ENCODE results near the gene DDX47. TPM values are rescaled to one million over a fixed set of nuclear protein-coding genes. Genes with fewer than 3 reads are reported as not detected.

The DDX47 gene
- total and polyA plus RNA-seq, 9 of the 15 experiments (the other 6 are each of a cell fraction or from before 2014, with no cell fraction given), result 39.4 to 186 (median 64.4) TPM

DNA sequence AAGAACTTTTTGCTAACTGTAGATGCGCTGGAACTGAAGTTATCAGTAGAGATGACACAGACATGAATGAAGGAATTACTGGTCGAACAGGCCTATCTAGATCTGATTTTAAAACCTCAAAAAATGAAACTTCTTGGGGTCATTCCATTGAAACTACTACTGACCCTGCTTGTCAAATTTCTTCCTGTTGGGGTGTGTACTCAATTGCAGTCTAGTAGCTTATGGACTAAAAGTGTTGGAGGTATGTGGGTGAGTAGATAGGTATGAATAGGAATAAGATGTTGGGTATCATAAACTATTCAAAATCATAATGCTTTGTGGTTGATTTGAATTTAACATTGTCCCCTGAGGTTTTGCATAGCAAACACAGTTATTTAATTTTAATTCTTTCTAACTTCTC lies 18.5 kb upstream of the DDX47 start:
- BruUV-seq (replicated peaks), result no TSS peak

More for the DNA sequence above, 18.5 kb upstream of the DDX47 start:
- TF ChIP-seq RBBP5 (IDR thresholded peaks at IDR 0.05; ENCODE audit: borderline replicate concordance, insufficient read depth, low read length, poor library complexity, severe bottlenecking) (no peak), NR2C2 (CRISPR knock-in tag; IDR thresholded peaks at IDR 0.05) (no peak), NR2C2 (tag; IDR thresholded peaks at IDR 0.05) (no peak), SMC3 (conservative IDR thresholded peaks at IDR 0.05; ENCODE audit: insufficient read depth, low read depth, low read length) (no peak), BCL6 (CRISPR knock-in tag; IDR thresholded peaks at IDR 0.05) (no peak), MEIS2 (IDR thresholded peaks at IDR 0.05; ENCODE audit: partially characterized antibody) (no peak), ZNF696 (CRISPR knock-in tag; conservative IDR thresholded peaks at IDR 0.05) (no peak), CREB5 (CRISPR knock-in tag; IDR thresholded peaks at IDR 0.05) (no peak), MEF2A (IDR thresholded peaks at IDR 0.05; ENCODE audit: control insufficient read depth, low read depth, low read length) (no peak), PHF20 (IDR thresholded peaks at IDR 0.05; ENCODE audit: partially characterized antibody) (no peak), TAF1 (IDR thresholded peaks at IDR 0.05; ENCODE audit: control insufficient read depth, extremely low read depth, insufficient read depth, low read length, severe bottlenecking) (no peak), NEUROD1 (IDR thresholded peaks at IDR 0.05; ENCODE audit: borderline replicate concordance, low read depth, low read length, partially characterized antibody) (no peak), ZBTB34 (CRISPR knock-in tag; IDR thresholded peaks at IDR 0.05) (no peak), GTF2E2 (tag; IDR thresholded peaks at IDR 0.05) (no peak)
- TF ChIP-seq, protein P1, sequence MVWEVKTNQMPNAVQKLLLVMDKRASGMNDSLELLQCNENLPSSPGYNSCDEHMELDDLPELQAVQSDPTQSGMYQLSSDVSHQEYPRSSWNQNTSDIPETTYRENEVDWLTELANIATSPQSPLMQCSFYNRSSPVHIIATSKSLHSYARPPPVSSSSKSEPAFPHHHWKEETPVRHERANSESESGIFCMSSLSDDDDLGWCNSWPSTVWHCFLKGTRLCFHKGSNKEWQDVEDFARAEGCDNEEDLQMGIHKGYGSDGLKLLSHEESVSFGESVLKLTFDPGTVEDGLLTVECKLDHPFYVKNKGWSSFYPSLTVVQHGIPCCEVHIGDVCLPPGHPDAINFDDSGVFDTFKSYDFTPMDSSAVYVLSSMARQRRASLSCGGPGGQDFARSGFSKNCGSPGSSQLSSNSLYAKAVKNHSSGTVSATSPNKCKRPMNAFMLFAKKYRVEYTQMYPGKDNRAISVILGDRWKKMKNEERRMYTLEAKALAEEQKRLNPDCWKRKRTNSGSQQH (CRISPR knock-in tag; IDR thresholded peaks at IDR 0.05), result no peak
- TF ChIP-seq, protein P2, sequence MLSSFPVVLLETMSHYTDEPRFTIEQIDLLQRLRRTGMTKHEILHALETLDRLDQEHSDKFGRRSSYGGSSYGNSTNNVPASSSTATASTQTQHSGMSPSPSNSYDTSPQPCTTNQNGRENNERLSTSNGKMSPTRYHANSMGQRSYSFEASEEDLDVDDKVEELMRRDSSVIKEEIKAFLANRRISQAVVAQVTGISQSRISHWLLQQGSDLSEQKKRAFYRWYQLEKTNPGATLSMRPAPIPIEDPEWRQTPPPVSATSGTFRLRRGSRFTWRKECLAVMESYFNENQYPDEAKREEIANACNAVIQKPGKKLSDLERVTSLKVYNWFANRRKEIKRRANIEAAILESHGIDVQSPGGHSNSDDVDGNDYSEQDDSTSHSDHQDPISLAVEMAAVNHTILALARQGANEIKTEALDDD (IDR thresholded peaks at IDR 0.05), result no peak
- H3K79me2 ChIP-seq (ENCODE audit: control insufficient read depth, insufficient read depth, low read length), result no peaks in the 10 kb centered on the region
- H3K4me3 ChIP-seq, result no peak overlapping the region
- no peak overlapping the region for H3K9ac ChIP-seq (ENCODE audit: insufficient read depth in 1 of 2, low read depth in 2 of 2, low read length in 2 of 2)
- no peaks in the 10 kb centered on the region for H3K9me3 ChIP-seq (replicated peaks; ENCODE audit: control insufficient read depth, insufficient read depth, low read depth, low read length)
- FAIRE-seq, result no peak
- ATAC-seq, result no peak
- no peaks in the 10 kb centered on the region for H3K9me1 ChIP-seq (ENCODE audit: control insufficient read depth, insufficient read depth, low read length)
- H2AFZ ChIP-seq (ENCODE audit: low read depth, low read length), result no peak overlapping the region
- no peak overlapping the region for H3K4me2 ChIP-seq (ENCODE audit: insufficient read depth, low read length)
- no peak for DNase-seq (ENCODE audit: extremely low read depth in 1 of 4, low spot score in 3 of 4)
- in situ Hi-C loops (cut with MboI), result no loop called here
- H3K27ac ChIP-seq (ENCODE audit: extremely low read depth, low read depth, low read length), result no peak overlapping the region
- no peaks in the 10 kb centered on the region for H3K36me3 ChIP-seq (ENCODE audit: control insufficient read depth, insufficient read depth, low read length)
- peaks cover 7 to 16% of the 10 kb centered on the region in 2 experiments; a peak in 4 of 5 replicates for H3K4me1 ChIP-seq (replicated peaks in 1 of 2; ENCODE audit: control insufficient read depth in 2 of 2, insufficient read depth in 2 of 2, low read length in 2 of 2)
- no peaks in the 10 kb centered on the region for H4K20me1 ChIP-seq (replicated peaks; ENCODE audit: control insufficient read depth, insufficient read depth, low read length)
- CTCF ChIA-PET (ENCODE audit: low intra/inter-chr PET ratio), result no interaction called here
- WGBS (ENCODE audit: insufficient coverage, low coverage, missing lambda C conversion rate), result 19% methylated on average over 2 of the region's 2 CpGs
- POLR2A ChIA-PET, result interaction anchor here (0.5 to 1.4 kb wide), 2 partner anchors 9 to 10 kb away, joined by 3 read pairs; no protein-coding TSS in a partner anchor
- H3K27me3 ChIP-seq (ENCODE audit: control insufficient read depth in 2 of 2, insufficient read depth in 2 of 2, low read length in 2 of 2), result no peaks in the 10 kb centered on the region
- intact Hi-C loops (cut with micrococcal nuclease), result no loop called here
